Adrenal gland (tissue), 12 donors: ENCODE results near the gene LRRC41. TPM values are rescaled to one million over a fixed set of nuclear protein-coding genes. Genes with fewer than 3 reads are reported as not detected.

ENCODE experiments used
- DNase-seq, 7 donors: peaks; one replicate each; pipeline ENCODE4 v3.0.0-alpha.2; 2019 to 2020
- H3K27ac ChIP-seq, 5 donors: fragments of 200-600 bp; sonication (generic) in 4 of 5; 1 replicate in 3 of 5; 2 replicates in 2 of 5; pipeline versions ENCODE4 v1.5.1 to v1.8.0; 2016 to 2020; ENCODE audit warnings: mild to moderate bottlenecking in 1 of 5
- H3K27me3 ChIP-seq: fragments of 200-600 bp; 2 replicates; pipeline ENCODE4 v1.8.0; 2021
- H3K36me3 ChIP-seq, 2 donors: fragments of 200-600 bp; replicated peaks in 1 of 2; 1 replicate in 1 of 2; 2 replicates in 1 of 2; pipeline versions ENCODE4 v1.5.1 to v1.8.0; 2018 to 2022
- H3K4me1 ChIP-seq, 2 donors: fragments of 200-600 bp; replicated peaks in 1 of 2; 1 replicate in 1 of 2; 2 replicates in 1 of 2; pipeline versions ENCODE4 v1.5.1 to v1.8.0; 2018 to 2021
- H3K4me3 ChIP-seq, 4 donors: fragments of 200-600 bp; sonication (generic) in 3 of 4; one replicate each; pipeline ENCODE4 v1.5.1; 2016 to 2018
- H3K9me3 ChIP-seq, 3 donors: fragments of 200-600 bp; sonication (generic) in 1 of 3; replicated peaks in 1 of 3; 1 replicate in 2 of 3; 2 replicates in 1 of 3; pipeline versions ENCODE4 v1.5.1 to v1.8.0; 2016 to 2021
- CTCF ChIP-seq, 6 experiments: fragments of 450-650 bp in 4 of 6; fragments of 200-600 bp in 2 of 6; sonication (generic) in 1 of 6; IDR thresholded peaks; 1 replicate in 5 of 6; 2 replicates in 1 of 6; pipeline versions ENCODE4 v1.5.1 to v1.8.0; 2016 to 2021; ENCODE audit warnings: antibody characterized with exemption in 6 of 6, mild to moderate bottlenecking in 2 of 6, moderate library complexity in 1 of 6
- POLR2A ChIP-seq, 2 donors: fragments of 450-650 bp; IDR thresholded peaks; one replicate each; pipeline ENCODE4 v1.6.1; 2017; ENCODE audit warnings: antibody characterized with exemption in 2 of 2, mild to moderate bottlenecking in 2 of 2, moderate library complexity in 1 of 2
- WGBS, 4 donors: extraction: QIAGEN DNeasy Blood & Tissue Kit in 2 of 4; methylation state at CpG; one replicate each; pipeline versions ENCODE4 v1.1.5 to v1.1.7; 2013 to 2017; 5-methylcytosine and 5-hydroxymethylcytosine counted together
- intact Hi-C, 2 donors: fragments of 100-400 bp; cut with DNase I; formaldehyde crosslinking; loops; one replicate each; pipeline versions ENCODE4 v1.14.1 to v1.15.0; 2022 to 2023
- polyA plus RNA-seq, 3 donors: library from polyadenylated mRNA; stranded (reverse); fragments of 200-250 nt in 2 of 3; fragments of 350-450 nt in 1 of 3; fragmentation: Illumina TruSeq in 1 of 3; extraction: RNeasy Lipid Tissue Mini Kit (QIAGEN cat#74804) in 1 of 3; gene quantifications; one replicate each; pipeline ENCODE4 v1.2.3, GENCODE V29; 2013 to 2014
- total RNA-seq, 9 donors: library from RNA; depleted of rRNA in 4 of 9; stranded (reverse); fragments of >200 nt in 4 of 9; fragments of 120-200 nt in 1 of 9; fragmentation: NEBNext Ultra II Directional in 1 of 9; extraction: Animal tissue kit (Norgen Biotek cat#: 25700) in 1 of 9; gene quantifications; one replicate each; pipeline versions ENCODE4 v1.1.0 to v1.2.4, GENCODE V29; 2013 to 2023
- donor health status: healthy with polysubstance abuse.
- donor health status: Bipolar disorder and iron deficiency.
- donor health status: DM: yes; HTN: yes; CAD: no.
- donor health status: DM: no; HTN: no; CAD: no.
- donor health status: DM: no; HTN: no; CAD: no.
- donor health status: DM: yes; HTN: yes; CAD: no.

The LRRC41 gene
- total and polyA plus RNA-seq, 12 donors, result 38.5 to 95.8 (median 68.6) TPM

- intact Hi-C loops, result no loop called here
- TF ChIP-seq CTCF (IDR thresholded peaks at IDR 0.05) (no peak), POLR2A (IDR thresholded peaks at IDR 0.05) (no peak)
- WGBS, 4 donors, result 78 to 82% (median 80%) methylated on average over 3 of the region's 3 CpGs
- no peaks in the 10 kb centered on the region for H3K27me3 ChIP-seq
- DNase-seq, result no peak
- H3K4me1 ChIP-seq, result no peaks in the 10 kb centered on the region
- H3K27ac ChIP-seq, result peak overlapping the region in 1 of 5 donors; percentile 6
- H3K4me3 ChIP-seq, result no peak overlapping the region
- H3K9me3 ChIP-seq, result no peaks in the 10 kb centered on the region
- H3K36me3 ChIP-seq, result peaks cover 0 to 87% of the 10 kb centered on the region in 2 donors
These were observed 18.5 kb downstream of the LRRC41 start for GRCh38 chr1:46284597-46285564.

GRCh38 chr1:46284058-46284457 is 19.4 kb downstream of the LRRC41 start:
- intact Hi-C loops, result no loop called here
- peaks cover 0 to 92% of the 10 kb centered on the region in 2 donors for H3K36me3 ChIP-seq
- DNase-seq, result no peak
- no peak overlapping the region for H3K27ac ChIP-seq
- H3K4me3 ChIP-seq, result no peak overlapping the region
- TF ChIP-seq CTCF (IDR thresholded peaks at IDR 0.05) (no peak), POLR2A (IDR thresholded peaks at IDR 0.05) (no peak)
- no peaks in the 10 kb centered on the region for H3K27me3 ChIP-seq
- 85 to 91% (median 88%) methylated on average over 1 of the region's 1 CpG for WGBS, 4 donors
- no peaks in the 10 kb centered on the region for H3K4me1 ChIP-seq
- H3K9me3 ChIP-seq, result no peaks in the 10 kb centered on the region

- H3K27ac ChIP-seq, result no peak overlapping the region
- no peaks in the 10 kb centered on the region for H3K9me3 ChIP-seq
- WGBS, 4 donors, result 90 to 98% (median 95%) methylated on average over 12 to 14 of the region's 14 CpGs
- intact Hi-C loops, result no loop called here
- no peaks in the 10 kb centered on the region for H3K27me3 ChIP-seq
- H3K4me3 ChIP-seq, result no peak overlapping the region
- peaks cover 0 to 74% of the 10 kb centered on the region in 2 donors for H3K36me3 ChIP-seq
- DNase-seq, result no peak
- TF ChIP-seq POLR2A (IDR thresholded peaks at IDR 0.05) (no peak), CTCF (IDR thresholded peaks at IDR 0.05) (no peak)
- no peaks in the 10 kb centered on the region for H3K4me1 ChIP-seq
These were observed 22.4 kb downstream of the LRRC41 start for GRCh38 chr1:46281021-46281420.

GRCh38 chr1:46280092-46280491 is 23.3 kb downstream of the LRRC41 start:
- 94 to 100% (median 98%) methylated on average over 3 of the region's 3 CpGs for WGBS, 4 donors
- no peak overlapping the region for H3K4me3 ChIP-seq
- H3K27ac ChIP-seq, result no peak overlapping the region
- TF ChIP-seq CTCF (IDR thresholded peaks at IDR 0.05) (no peak), POLR2A (IDR thresholded peaks at IDR 0.05) (no peak)
- H3K36me3 ChIP-seq, result peaks cover 0 to 64% of the 10 kb centered on the region in 2 donors
- DNase-seq, result no peak
- no peaks in the 10 kb centered on the region for H3K4me1 ChIP-seq
- no peaks in the 10 kb centered on the region for H3K27me3 ChIP-seq
- intact Hi-C loops, result no loop called here
- H3K9me3 ChIP-seq, result no peaks in the 10 kb centered on the region
